Measurements from ENCODE around the gene UNC13D.
"Not testable (repeated sequence)": the region's sequence is repeated elsewhere in the genome, so short reads cannot be mapped to it uniquely, and the experiment has no call there.

GRCh38 chr17:75868730-75869281 is 24.6 kb upstream of the UNC13D start:
- TF ChIP-seq, protein P1, sequence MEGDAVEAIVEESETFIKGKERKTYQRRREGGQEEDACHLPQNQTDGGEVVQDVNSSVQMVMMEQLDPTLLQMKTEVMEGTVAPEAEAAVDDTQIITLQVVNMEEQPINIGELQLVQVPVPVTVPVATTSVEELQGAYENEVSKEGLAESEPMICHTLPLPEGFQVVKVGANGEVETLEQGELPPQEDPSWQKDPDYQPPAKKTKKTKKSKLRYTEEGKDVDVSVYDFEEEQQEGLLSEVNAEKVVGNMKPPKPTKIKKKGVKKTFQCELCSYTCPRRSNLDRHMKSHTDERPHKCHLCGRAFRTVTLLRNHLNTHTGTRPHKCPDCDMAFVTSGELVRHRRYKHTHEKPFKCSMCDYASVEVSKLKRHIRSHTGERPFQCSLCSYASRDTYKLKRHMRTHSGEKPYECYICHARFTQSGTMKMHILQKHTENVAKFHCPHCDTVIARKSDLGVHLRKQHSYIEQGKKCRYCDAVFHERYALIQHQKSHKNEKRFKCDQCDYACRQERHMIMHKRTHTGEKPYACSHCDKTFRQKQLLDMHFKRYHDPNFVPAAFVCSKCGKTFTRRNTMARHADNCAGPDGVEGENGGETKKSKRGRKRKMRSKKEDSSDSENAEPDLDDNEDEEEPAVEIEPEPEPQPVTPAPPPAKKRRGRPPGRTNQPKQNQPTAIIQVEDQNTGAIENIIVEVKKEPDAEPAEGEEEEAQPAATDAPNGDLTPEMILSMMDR (IDR thresholded peaks at IDR 0.05) = not testable (repeated sequence)
- not testable (repeated sequence) for TF ChIP-seq POLR2A, EP300 (IDR thresholded peaks at IDR 0.05)
